ENCODE data around the gene ZNF497.
"Not testable (repeated sequence)": the region's sequence is repeated elsewhere in the genome, so short reads cannot be mapped to it uniquely, and the experiment has no call there.

The ZNF497 gene

DNA sequence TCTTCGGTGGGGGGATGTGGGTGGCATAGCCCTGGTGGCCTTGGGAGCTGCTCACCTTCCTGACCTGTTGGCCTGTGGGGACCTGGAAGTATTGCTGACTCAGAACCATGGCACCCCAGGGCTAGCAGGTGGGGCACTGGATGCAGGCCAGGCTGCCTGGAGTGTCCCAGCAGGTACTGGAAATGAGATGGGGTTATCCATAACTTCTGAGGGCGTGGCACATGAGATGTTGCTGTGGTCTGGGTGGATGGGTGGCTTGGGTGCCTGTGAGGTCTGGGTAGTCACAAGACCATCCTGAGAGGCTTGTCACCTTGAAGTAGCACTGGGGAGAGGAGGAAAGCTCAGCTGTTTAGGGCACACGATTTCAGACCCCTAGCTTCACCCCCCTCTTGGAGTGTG, 32.3 kb upstream of the ZNF497 start:
- DNase-seq (ENCODE audit: low read depth): no peak

DNA sequence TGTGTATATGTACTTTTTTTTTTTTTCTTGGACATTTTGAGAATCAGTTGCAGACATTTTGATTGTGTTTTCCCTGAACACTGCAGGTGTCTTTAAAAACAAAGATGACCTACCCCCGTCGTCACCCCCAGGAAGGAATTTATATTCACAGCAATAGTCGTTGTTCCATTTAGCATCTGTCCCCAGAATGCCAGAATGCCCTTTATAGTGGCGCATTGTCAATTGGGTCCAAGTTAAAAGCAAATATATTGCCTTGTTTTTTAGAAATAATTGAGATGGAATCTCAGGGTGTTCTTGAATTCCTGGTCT, 31.1 kb upstream of the ZNF497 start:
- DNase-seq (ENCODE audit: low read depth): no peak

DNA sequence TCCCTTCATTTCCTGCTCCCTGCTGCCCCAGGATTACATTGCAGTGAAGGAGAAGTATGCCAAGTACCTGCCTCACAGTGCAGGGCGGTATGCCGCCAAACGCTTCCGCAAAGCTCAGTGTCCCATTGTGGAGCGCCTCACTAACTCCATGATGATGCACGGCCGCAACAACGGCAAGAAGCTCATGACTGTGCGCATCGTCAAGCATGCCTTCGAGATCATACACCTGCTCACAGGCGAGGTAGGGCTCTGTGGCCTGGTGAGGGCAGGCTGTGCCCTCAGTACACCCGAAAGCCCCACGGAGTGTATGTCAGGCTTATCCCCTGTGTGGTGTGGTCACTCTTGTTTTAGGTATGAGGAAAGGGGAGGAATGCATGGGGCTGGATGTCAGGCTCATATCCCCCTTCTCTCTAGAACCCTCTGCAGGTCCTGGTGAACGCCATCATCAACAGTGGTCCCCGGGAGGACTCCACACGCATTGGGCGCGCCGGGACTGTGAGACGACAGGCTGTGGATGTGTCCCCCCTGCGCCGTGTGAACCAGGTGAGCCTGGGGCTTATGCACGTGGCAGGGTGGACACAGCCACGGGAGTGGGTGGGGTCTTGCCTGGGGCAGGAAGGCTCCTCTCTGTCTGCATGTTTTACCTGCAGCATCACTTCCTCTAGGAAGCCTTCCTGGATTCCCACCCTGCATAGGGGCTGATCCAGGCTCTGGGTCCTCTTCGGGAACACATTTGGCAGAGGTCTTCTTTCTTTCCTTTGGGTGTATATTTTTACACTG, 30.6 kb upstream of the ZNF497 start:
- no peak for DNase-seq (ENCODE audit: low read depth)

DNA sequence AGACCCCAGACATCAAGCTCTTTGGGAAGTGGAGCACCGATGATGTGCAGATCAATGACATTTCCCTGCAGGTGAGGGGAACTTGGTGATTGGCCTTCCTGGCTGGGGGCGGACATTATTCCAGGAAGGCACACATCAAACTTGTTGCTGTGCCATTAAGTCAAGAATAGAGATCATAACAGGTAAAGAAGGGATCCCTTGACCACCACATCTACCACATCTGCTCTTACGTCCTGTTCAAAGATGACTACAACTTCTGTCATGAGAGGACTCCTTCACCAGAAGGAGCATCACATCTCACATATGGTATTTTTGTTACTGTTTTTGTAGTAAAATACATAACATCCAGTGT, 25.6 kb upstream of the ZNF497 start:
- no peak for DNase-seq (ENCODE audit: low read depth)

DNA sequence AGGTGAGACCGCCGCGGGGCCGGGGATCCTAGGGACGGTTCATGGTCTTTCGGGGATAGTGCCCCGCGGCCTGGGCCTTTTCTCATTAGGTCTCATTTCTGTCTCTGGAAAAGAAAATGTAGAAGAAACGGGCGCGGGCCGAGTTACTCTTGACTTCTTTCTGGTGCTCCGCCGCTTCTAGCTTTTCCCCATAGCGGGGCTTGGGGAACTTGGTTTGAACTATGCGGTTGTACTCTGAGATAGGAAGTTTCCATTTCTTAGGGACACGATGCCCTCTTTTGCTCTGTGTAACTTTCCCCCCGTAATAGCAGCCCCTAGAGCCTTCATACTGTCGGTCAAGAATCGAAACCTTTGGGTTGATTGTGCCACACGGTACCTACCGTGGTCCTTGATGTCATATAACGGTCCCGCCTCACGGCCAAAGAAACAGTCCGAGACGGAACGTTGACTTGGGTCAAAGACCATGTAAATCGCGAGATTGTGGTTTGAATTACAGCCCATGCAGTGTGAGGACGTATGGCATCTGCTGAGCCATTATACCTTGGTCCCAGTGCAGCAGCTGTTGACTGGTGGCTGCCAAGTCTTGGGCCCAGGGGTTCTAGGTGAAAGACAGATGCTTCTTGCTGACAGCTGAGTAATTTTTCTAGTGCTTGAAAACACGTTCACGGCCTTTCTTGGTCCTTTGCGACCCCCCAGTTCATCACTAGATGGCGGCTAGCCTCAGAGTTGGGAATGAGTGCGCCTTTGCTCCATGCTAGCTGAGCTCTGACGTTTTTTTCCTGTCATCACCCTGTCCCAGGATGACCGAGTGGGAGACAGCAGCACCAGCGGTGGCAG, 25.0 kb upstream of the ZNF497 start:
- DNase-seq (ENCODE audit: low read depth): no peak

DNA sequence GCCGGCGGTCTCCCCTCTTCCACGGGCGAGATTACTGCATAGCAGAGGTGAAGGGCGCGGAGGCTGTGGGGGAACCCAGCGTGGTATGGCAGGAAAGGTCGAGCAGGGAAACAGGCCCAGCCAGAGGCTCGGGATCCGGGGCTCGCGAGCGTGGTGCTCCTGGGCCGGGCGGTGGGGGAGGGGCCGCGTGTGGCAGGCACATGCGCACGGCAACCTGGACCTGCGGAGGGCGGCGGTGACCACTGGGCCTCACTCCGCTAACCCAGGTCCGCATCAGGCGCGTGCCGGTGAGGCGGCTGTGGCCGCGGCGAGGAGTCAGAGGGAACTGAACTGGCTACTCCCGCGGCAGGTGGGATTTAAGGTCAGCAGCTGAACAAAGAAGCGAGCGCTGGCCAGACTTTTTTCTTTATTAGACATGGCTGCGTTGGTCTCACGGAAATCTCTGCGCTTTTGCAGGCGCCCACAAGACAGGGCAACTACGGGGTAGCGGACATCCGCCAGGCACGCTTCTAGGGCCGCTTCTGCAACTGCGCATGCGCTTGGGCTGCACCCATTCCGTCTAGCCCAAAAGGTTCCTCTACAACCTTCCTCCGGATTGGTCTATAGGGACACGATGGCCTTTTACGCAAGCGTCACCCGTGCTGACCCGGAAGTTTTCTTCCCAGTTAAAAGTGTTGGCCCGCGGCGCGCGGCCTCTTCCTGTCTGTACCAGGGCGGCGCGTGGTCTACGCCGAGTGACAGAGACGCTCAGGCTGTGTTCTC, 24.2 kb upstream of the ZNF497 start, which contains the start of gene RPS5:
Gene RPS5 (plus strand): TSS at position 694 of the 762 bp plus-strand sequence. CDS start 869 bp downstream, outside the sequence.
- peak; percentile 98 for DNase-seq (ENCODE audit: low read depth)

DNA sequence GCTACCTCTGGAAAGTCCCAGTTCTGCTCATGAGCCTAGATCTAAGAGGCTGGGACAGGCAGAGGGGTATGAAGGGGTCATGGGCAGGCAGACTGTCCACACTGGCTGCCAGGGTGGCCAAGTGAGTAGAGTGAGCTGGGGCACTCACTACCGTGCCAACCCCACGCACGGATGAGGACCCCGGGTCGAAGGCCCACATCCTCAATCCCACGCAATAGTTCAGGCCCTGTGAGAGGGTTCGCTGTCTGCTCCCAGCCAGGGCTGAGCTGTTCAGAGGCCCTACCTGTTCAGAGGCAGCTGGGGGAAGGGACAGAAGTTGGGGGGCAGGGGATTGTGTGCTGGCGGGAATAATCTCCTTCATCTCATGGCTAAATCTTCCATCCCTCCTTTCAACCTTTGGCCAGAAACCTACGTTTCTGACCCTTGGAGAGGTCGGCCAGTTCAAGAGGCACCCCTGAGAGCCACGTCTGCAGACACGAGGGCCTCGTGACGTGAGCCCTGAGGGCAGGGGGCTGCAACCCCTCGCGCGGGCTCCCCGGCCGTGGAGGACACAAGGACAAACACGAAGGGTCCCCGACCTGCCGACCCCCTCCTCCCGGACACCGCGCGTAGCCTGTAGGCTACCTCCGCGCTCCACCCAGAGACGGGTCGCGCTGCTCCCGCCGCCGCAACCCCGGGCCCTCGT, 23.5 kb upstream of the ZNF497 start:
- no peak for DNase-seq (ENCODE audit: low read depth)

DNA sequence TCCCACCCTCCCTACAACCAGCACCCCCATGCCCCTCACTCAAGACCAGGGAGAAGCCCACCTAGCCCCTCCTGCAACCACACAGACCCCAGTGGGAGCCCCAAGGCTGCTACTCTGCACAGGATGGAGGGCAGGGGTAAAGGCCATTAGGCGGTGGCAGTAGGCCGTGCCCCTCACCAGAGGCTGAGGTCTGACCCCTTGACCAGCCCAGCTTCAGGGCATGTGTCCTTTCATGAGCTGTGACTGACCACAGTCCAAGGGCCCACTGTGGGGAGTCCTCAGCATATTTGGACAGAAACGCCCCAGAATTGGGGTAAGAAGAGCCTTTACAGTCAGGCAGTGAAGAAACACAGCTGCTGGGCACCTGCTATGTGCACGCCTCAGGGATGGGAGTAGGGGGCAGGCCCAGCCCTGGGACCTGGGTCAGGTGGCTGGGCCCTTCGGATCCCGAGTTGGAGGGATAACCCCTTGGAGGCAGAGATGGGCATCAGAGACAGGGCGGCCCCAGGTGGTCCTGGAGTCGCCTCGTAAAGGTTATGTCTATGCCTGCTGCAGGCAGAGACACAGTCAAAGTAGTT, 22.9 kb upstream of the ZNF497 start:
- no peak for DNase-seq (ENCODE audit: low read depth)

DNA sequence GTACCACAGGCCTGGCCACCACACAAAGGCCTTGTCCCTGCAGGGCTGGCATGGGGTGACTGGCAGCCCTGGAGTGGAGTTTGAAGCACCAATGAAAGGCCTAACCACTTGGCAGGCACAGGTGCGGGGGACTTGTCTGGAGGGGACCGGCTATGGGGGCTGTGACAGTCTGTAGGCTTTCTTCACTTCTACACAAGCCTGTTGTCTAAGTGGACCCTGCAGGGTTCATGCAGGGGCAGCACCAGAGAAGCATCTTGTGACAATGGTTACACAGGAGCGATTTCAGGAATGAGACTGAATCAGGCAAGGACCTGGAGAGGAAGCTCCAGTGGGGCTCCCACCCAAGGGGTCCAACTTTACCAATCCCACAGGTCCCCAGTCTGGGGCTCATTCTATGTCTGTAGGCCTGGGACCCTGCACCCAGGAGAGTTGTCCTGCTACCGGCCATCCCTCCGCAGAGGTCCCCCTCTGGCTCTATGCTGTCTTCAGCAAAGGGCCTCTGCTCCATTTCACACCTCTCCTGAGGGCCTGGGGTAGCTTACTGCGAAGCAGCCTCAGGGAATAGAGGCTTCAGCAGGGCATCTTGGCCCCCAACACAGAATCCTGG, 20.5 kb upstream of the ZNF497 start:
- no peak for DNase-seq (ENCODE audit: low read depth)

DNA sequence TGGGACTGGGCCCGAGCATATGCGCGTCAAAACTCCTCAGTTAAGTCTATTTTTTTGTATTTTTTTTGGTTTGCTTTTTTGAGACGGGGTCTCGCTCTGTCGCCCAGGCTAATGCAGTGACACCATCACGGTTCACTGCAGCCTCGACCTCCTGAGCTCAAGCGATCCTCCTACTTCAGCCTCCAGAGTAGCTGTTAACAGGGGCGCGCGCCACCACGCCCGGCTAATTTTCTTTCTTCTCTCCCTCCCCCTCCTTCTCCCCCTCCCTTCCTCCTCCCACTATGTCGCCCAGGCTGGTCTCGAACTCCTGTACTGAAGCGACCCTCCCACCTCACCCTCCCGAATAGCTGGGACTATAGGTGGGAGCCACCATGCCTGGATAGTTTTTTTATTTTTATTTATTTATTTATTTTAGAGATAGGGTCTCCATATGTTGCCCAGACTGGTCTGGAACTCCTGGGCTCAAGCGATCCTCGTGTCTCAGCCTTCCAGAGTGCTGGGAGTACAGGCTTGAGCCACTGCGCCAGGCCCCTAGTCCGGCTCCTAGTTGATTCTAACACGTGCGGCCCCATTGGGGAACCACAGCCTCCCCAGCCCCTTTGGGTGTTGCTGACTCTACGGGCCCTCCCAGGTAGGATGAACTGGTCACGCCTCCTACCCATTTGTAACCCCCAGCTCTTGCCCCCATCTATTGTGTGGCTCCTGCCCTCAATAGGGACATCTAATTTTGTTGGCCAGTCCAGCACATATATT, 19.1 kb upstream of the ZNF497 start:
- DNase-seq (ENCODE audit: low read depth): no peak

DNA sequence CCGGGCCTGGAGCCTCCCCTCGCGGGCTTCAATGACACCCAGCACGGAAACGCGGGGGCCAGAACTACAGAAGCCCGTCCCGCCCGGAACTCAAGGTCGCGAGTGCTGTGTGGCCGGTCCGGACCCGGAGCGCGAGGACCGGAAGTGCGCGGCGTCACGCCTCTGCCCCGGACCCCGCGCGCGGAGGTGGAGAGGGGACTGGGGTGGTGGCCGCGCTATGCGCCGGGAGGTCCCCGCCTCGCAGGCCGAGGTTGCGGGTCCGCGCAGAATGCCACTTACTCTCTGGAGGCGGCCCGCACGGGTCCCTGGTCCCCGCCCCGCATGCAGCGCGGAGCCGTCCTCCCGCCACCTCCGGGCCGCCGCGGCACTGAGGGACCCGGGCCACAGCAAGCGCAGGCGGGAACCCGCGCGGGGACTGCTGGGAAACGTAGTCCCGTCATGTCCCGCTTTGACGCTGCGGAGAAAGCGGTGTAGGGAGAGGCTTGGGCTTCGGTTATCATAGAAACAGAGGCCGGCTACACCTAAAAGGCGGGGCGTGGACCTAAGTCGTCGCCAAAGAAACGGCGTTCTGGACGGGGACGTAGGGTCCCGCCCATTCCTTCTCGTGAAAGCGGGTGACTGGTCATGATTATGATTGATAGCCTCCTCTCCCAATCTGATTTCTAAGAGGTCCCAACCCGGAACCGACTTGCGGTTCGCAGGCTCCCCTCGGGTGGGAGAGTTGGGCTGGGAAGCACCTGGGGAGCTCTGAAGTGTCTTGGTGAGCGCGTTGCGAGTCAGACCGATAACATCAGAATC, 18.3 kb upstream of the ZNF497 start, which contains the start of gene ZNF837:
Gene ZNF837 (minus strand): TSS at position 369 of the 798 bp plus-strand sequence. CDS start 11,698 bp downstream, outside the sequence.
- peak; percentile 100 for DNase-seq (ENCODE audit: low read depth)

DNA sequence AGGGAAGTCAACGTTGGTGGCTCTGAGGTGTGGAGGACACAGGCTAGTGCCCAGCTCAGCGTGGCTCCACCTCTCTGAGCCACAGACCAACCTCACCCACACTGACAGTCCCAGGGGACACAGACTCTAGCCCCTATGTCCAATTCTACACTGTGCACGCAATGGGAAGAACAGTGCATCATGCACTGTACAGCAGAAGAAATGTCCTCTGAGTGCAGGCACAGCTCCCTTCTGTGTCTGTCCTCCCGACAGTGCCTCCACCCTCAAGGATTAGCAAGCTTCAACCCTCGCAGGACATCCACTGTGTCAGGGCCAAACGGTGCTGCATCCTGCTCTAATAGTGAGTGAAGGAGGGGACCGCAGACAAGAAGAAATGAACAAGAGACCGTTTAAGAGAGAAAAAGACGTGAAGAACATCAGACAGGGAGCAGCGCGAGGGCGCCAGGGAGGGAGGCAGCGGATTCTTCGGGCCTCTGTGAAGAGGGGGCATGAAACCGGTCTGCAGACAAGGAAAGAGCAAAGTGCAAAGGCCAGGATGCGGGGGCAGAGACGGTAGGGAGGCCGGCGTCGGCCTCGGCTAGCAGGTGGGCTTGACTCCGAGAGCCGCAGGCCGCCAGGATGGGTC, 17.6 kb upstream of the ZNF497 start:
- no peak for DNase-seq (ENCODE audit: low read depth)

DNA sequence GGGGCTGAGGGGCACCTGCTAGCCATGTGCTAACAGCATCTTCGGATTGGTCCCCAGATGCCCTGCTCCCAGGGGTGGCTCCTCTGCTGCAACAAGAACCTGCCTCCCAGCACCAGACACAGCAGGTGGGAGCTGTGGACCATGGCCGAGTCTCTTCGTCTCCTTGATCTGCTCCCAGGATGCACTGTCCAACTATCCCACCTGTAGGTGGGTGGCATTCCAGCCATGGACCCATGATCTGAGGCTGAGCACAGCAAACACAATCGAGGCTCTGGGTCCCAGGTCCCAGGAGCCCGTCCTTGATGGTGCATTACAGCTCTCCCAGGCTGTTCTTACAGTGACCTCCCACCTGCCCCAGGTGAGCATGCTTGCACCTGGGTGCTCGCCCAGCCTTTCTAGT, 16.7 kb upstream of the ZNF497 start:
- DNase-seq (ENCODE audit: low read depth): no peak

DNA sequence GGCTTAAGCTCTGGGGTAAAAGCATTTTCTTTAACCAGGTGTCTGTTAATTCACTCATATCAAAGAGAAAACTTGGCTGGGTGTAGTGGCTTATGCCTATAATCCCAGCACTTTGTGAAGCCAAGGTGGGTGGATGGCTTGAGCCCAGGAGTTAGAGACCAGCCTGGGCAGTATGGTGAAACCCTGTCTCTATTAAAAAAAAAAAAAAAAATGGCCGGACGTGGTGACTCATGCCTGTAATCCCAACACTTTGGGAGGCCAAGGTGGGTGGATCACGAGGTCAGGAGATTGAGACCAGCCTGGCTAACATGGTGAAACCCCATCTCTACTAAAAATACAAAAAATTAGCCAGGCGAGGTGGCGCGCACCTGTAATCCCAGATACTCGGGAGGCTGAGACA, 14.2 kb upstream of the ZNF497 start:
- not testable (repeated sequence) for DNase-seq (ENCODE audit: low read depth)

DNA sequence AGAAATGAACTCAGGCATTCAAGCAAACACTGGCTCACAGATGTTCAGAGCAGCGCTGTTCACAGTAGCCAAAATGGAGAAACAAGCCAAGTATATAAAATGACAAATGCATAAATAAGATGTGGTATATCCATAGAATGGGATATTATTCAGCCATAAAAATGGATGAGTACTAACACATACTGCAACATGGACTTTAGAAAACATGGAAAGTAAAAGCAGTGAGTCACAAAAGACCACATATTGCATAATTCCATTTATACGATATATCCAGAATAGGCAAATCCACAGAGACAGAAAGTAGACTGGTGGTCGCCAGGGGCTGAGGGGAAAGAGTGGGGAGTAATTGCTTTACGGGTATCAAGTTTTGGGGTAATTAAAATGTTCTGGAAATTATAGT, 11.6 kb upstream of the ZNF497 start:
- DNase-seq (ENCODE audit: low read depth): peak; percentile 47

DNA sequence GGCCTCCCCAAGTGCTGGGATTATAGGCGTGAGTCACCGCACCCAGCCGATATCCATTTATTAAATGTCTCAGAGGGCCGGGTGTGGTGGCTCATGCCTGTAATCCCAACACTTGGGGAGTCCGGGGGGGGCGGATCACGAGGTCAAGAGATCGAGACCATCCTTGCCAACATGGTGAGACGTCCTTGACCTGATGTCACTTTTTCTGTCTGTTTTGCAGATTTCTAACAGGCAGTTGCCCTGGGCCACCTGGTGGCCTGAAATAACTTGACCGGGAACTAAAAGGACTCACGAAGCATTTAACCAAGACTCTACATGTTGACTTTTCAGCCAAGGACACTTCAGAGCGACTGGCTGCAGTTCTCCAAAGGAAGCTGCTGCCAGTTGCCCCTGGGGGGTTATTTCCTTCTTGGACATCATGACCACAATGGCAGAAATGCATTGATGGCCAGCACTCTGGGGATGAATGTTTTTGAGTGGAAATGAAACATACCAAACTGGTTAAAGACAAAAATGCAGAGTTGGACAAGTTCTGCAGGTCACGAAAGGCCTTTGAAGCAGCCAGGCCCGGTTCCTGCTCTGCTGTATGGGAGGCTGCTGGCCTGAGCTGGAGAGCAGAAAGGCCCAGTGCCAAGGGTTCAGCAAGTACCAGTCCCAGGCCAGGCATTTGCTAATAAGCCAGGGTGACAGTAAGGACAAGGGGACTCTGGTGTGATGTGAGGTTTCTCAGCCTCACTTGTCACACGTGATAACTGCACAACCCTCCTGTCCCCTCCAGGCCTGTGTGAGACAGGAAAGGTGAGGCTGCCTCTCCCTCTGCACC, 10.0 kb upstream of the ZNF497 start:
- DNase-seq (ENCODE audit: low read depth): no peak

DNA sequence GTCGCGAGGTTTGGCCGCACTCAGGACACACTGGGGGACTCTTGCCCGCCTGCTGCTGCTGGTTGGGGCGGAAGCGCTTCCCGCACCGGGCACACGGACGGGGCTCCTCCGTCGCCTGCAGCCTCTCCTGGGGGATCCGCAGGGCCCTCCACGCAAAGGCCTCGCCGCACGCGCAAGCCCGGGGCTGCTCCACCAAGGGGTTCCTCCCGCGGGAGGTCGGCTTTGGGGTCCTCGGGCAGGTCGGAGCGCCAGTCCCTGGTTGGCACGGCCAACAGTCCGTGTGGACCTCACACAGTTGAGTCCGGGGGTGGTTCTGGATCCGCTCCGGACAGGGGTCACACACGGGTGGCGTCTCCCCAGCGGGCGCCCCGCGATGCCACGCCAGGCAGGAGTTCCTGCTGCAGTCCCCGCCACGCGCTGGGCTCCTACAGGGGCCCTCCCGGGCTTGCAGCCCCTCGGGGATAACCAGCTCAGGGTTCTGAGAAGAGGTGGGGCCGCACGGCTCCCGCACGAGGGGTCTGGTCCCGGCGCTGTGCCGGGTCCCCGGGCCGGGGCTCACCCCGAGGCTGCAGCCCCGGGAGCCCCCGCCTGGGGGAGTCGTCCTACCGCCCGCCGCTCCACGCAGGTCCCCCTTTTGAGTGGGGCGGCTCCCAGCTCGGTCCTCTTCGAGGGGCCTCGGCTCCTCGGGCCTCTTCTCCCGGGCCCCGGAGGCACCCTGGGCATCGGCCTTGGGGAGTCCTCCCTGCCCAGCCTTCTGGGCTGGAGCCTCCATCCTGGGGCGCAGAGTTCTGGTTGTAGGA, 6.2 kb upstream of the ZNF497 start:
- no peak for DNase-seq (ENCODE audit: low read depth)

Data from ELR (cell line).